ENCODE measurements around the gene TMEM109. TPM values are rescaled to one million over a fixed set of nuclear protein-coding genes. Genes with fewer than 3 reads are reported as not detected.
A peak's percentile ranks its signal among the peaks of the same experiment; 100 is the strongest.

Gene TMEM109
- total RNA-seq, 1 donor from 2014 or later: 117 TPM

GRCh38 chr11:60936467-60937143 is 22.6 kb downstream of the TMEM109 start:
- Mint-ChIP-seq H3K4me1 (peaks cover 31% of the 10 kb centered on the region), H3K36me3 (ENCODE audit: low read depth) (peaks cover 47% of the 10 kb centered on the region), H3K27ac (no peak overlapping the region), H3K4me3 (no peak overlapping the region), H3K27me3 (no peaks in the 10 kb centered on the region), H3K9me3 (no peaks in the 10 kb centered on the region)
- POLR2A ChIA-PET: interaction anchor here (1.2 to 10.8 kb wide), 5 partner anchors 9 to 203 kb away, joined by 3 to 191 read pairs (median 5); partner anchors contain the start of genes SLC15A3 and TMEM109
- intact Hi-C loops (cut with micrococcal nuclease): no loop called here
- ATAC-seq (ENCODE audit: low read depth) (no peak), DNase-seq (no peak)
- CTCF ChIA-PET: no interaction called here
- TF ChIP-seq CTCF (IDR thresholded peaks at IDR 0.05): no peak

GRCh38 chr11:60937144-60937527 is 23.2 kb downstream of the TMEM109 start:
- Mint-ChIP-seq H3K27me3 (no peaks in the 10 kb centered on the region), H3K4me3 (no peak overlapping the region), H3K9me3 (no peaks in the 10 kb centered on the region), H3K36me3 (ENCODE audit: low read depth) (peaks cover 51% of the 10 kb centered on the region), H3K27ac (no peak overlapping the region), H3K4me1 (peaks cover 31% of the 10 kb centered on the region)
- TF ChIP-seq CTCF (IDR thresholded peaks at IDR 0.05): no peak
- intact Hi-C loops (cut with micrococcal nuclease): no loop called here
- ATAC-seq (ENCODE audit: low read depth): no peak
- POLR2A ChIA-PET: interaction anchor here (1.3 to 10.8 kb wide), 4 partner anchors 8 to 202 kb away, joined by 4 to 191 read pairs (median 6); partner anchors contain the start of gene TMEM109
- CTCF ChIA-PET: no interaction called here
- no peak for DNase-seq

- H3K9me3 Mint-ChIP-seq: no peaks in the 10 kb centered on the region
- TF ChIP-seq CTCF (IDR thresholded peaks at IDR 0.05): no peak
- POLR2A ChIA-PET: no interaction called here
- H3K36me3 Mint-ChIP-seq (ENCODE audit: low read depth): peaks cover 57% of the 10 kb centered on the region
- H3K27me3 Mint-ChIP-seq: no peaks in the 10 kb centered on the region
- no peak overlapping the region for H3K4me3 Mint-ChIP-seq
- peak overlapping the region; percentile 30 for H3K27ac Mint-ChIP-seq
- intact Hi-C loops (cut with micrococcal nuclease): no loop called here
- no peak for DNase-seq
- ATAC-seq (ENCODE audit: low read depth): no peak
- H3K4me1 Mint-ChIP-seq: peaks cover 31% of the 10 kb centered on the region
- CTCF ChIA-PET: no interaction called here
These were observed 23.9 kb downstream of the TMEM109 start for GRCh38 chr11:60937811-60938210.

GRCh38 chr11:60938500-60938899 is 24.5 kb downstream of the TMEM109 start:
- Mint-ChIP-seq H3K27me3 (no peaks in the 10 kb centered on the region), H3K9me3 (no peaks in the 10 kb centered on the region), H3K4me3 (no peak overlapping the region), H3K27ac (peak overlapping the region; percentile 30), H3K36me3 (ENCODE audit: low read depth) (peaks cover 64% of the 10 kb centered on the region), H3K4me1 (peaks cover 30% of the 10 kb centered on the region)
- intact Hi-C loops (cut with micrococcal nuclease): no loop called here
- POLR2A ChIA-PET: interaction anchor here (0.7 kb wide), 1 partner anchor 1372 kb away, joined by 5 read pairs; no protein-coding TSS in a partner anchor
- TF ChIP-seq CTCF (IDR thresholded peaks at IDR 0.05): no peak
- no peak for ATAC-seq (ENCODE audit: low read depth)
- no peak for DNase-seq
- CTCF ChIA-PET: no interaction called here

- ChIA-PET POLR2A (interaction anchor here (0.6 kb wide), 1 partner anchor 12 kb away, joined by 3 read pairs; no protein-coding TSS in a partner anchor), CTCF (no interaction called here)
- Mint-ChIP-seq H3K27ac (peak overlapping the region; percentile 20), H3K4me3 (no peak overlapping the region), H3K4me1 (peaks cover 28% of the 10 kb centered on the region), H3K9me3 (no peaks in the 10 kb centered on the region), H3K36me3 (ENCODE audit: low read depth) (peaks cover 71% of the 10 kb centered on the region), H3K27me3 (no peaks in the 10 kb centered on the region)
- no peak for ATAC-seq (ENCODE audit: low read depth)
- intact Hi-C loops (cut with micrococcal nuclease): no loop called here
- TF ChIP-seq CTCF (IDR thresholded peaks at IDR 0.05): no peak
- no peak for DNase-seq
These were observed 25.3 kb downstream of the TMEM109 start for GRCh38 chr11:60939301-60939700.
